ENCODE results near the gene AQP7.

DNA sequence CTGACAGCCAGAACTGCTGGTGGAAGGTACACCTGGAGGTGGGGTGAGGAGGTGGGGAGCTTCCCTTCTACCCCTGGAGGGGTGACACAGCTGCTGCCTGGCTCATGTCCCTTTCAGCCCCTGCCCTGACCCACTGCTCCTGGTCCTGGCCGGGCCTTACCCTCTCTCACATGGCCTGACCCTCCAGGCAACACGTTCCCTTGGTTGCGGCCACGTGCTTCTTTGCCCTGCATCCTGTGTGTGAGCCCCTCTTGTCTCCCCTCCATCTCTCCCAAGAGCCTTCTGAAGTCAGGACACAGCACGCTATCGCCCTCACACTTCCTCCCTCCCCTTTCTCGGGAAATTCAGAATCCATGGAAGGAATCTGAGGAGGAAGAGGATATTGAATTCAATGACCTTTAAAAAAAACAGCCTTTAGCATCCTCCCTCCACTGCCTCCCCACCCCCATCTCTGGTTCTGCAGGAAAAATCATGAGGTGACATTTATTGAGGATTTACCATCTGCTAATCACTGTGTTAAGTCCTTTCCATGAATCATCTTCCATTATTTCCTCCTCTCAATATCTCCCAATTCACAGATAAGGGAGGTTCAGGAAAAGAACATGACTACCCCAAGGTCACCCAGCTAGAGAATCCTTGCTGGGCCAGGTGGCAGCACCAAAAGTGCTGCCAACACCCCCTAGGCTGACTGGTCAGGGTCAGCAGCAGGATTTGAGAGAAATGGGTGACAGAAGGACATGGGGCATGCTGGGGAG lies 36.7 kb upstream of the AQP7 start:
- no peak for TF ChIP-seq POLR2A (IDR thresholded peaks at IDR 0.05)
- TF ChIP-seq, protein P1, sequence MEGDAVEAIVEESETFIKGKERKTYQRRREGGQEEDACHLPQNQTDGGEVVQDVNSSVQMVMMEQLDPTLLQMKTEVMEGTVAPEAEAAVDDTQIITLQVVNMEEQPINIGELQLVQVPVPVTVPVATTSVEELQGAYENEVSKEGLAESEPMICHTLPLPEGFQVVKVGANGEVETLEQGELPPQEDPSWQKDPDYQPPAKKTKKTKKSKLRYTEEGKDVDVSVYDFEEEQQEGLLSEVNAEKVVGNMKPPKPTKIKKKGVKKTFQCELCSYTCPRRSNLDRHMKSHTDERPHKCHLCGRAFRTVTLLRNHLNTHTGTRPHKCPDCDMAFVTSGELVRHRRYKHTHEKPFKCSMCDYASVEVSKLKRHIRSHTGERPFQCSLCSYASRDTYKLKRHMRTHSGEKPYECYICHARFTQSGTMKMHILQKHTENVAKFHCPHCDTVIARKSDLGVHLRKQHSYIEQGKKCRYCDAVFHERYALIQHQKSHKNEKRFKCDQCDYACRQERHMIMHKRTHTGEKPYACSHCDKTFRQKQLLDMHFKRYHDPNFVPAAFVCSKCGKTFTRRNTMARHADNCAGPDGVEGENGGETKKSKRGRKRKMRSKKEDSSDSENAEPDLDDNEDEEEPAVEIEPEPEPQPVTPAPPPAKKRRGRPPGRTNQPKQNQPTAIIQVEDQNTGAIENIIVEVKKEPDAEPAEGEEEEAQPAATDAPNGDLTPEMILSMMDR (IDR thresholded peaks at IDR 0.05) = no peak
